NCI-H345 (cell line): ENCODE results near the gene ANKRD63.

ENCODE experiments used
- DNase-seq: peaks from one replicate; lab custom pipeline; 2025; lab: John Stamatoyannopoulos, UW

The ANKRD63 gene

GRCh38 chr15:40243126-40243810, 39.6 kb downstream of the ANKRD63 start:
- DNase-seq = no peak

- no peak for DNase-seq
Observed at GRCh38 chr15:40242601-40243000, 40.3 kb downstream of the ANKRD63 start.

- DNase-seq = no peak
Observed at GRCh38 chr15:40242213-40242599, 40.7 kb downstream of the ANKRD63 start.

GRCh38 chr15:40241269-40242212, 41.3 kb downstream of the ANKRD63 start:
- no peak for DNase-seq

- DNase-seq = no peak
Observed at GRCh38 chr15:40240619-40241221, 42.1 kb downstream of the ANKRD63 start.

- DNase-seq = no peak
Observed at GRCh38 chr15:40239693-40240618, 42.9 kb downstream of the ANKRD63 start.

- DNase-seq = no peak
Observed at GRCh38 chr15:40239404-40239692, 43.5 kb downstream of the ANKRD63 start.

GRCh38 chr15:40238532-40239403, 44.1 kb downstream of the ANKRD63 start, which contains the start of gene PAK6:
Gene PAK6 (plus strand): TSS chr15:40239063. CDS start chr15:40264786, 25,723 bp downstream.
- peak; percentile 37 for DNase-seq

- no peak for DNase-seq
Observed at GRCh38 chr15:40235201-40235885, 47.5 kb downstream of the ANKRD63 start.

- DNase-seq = no peak
Observed at GRCh38 chr15:40234783-40235182, 48.1 kb downstream of the ANKRD63 start.

- DNase-seq = no peak
Observed at GRCh38 chr15:40233727-40234577, 48.9 kb downstream of the ANKRD63 start.

GRCh38 chr15:40232625-40233070, 50.2 kb downstream of the ANKRD63 start:
- DNase-seq = no peak
